ENCODE measurements around the gene ZFP30. TPM values are rescaled to one million over a fixed set of nuclear protein-coding genes. Genes with fewer than 3 reads are reported as not detected.

The ZFP30 gene
- polyA plus RNA-seq, 1 of the 3 experiments (the other 2 are of a cell fraction) = 2.3 TPM

DNA sequence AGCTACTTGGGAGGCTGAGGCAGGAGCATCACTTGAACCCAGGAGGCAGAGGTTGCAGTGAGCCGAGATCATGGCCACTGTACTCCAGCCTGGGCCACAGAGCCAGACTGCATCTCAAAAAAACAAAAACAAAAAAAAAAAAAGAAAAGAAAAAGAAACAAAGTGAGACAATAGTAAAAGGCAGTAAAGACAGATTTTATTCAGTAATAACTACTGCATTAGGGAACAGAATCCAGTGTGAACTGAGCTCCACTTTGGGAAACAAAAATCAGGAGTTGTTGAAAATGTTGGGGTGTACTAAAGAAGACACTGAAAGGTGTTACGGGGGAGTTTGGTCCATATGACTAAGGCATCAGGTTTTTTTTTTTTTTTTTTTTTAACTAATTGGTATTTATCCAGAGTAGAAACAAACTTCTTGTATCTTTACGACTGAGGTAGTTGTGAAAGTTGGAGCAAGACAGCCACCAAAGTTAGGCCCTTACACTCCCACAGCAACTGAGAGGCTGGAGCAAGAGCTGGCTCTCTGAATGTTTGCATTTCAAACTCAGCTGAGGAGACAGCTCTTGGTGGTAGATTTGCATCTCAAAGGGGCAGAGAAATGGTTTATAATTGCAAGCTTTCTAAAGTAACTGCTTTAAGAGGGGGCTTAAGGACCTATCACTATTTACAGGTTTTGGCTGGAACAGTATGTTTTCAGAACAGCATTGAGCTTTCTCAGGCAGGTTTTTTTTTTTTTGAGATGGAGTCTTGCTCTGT lies 40.1 kb upstream of the ZFP30 start:
- no peak for TF ChIP-seq ELF1 (IDR thresholded peaks at IDR 0.05)
- TF ChIP-seq ZBTB33 (IDR thresholded peaks at IDR 0.05; ENCODE audit: borderline replicate concordance, low read depth) = no peak
- no peak for TF ChIP-seq NFIC (IDR thresholded peaks at IDR 0.05; ENCODE audit: borderline replicate concordance)
- TF ChIP-seq IRF3 (IDR thresholded peaks at IDR 0.05; ENCODE audit: low read depth, low read length) = no peak
- TF ChIP-seq TEAD4 (IDR thresholded peaks at IDR 0.05; ENCODE audit: borderline replicate concordance, insufficient read depth) = no peak
- TF ChIP-seq, protein P1, sequence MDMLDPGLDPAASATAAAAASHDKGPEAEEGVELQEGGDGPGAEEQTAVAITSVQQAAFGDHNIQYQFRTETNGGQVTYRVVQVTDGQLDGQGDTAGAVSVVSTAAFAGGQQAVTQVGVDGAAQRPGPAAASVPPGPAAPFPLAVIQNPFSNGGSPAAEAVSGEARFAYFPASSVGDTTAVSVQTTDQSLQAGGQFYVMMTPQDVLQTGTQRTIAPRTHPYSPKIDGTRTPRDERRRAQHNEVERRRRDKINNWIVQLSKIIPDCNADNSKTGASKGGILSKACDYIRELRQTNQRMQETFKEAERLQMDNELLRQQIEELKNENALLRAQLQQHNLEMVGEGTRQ (IDR thresholded peaks at IDR 0.05; ENCODE audit: borderline replicate concordance, low read depth, low read length) = no peak
- no peak for TF ChIP-seq RCOR1 (IDR thresholded peaks at IDR 0.05; ENCODE audit: low read length)
- no peak for TF ChIP-seq REST (IDR thresholded peaks at IDR 0.05; ENCODE audit: low read depth, low read length)
- no peak for TF ChIP-seq YY1 (IDR thresholded peaks at IDR 0.05; ENCODE audit: low read depth)
- TF ChIP-seq TAF1 (IDR thresholded peaks at IDR 0.05; ENCODE audit: borderline replicate concordance, low read depth, low read length) = no peak
- TF ChIP-seq, protein P2, sequence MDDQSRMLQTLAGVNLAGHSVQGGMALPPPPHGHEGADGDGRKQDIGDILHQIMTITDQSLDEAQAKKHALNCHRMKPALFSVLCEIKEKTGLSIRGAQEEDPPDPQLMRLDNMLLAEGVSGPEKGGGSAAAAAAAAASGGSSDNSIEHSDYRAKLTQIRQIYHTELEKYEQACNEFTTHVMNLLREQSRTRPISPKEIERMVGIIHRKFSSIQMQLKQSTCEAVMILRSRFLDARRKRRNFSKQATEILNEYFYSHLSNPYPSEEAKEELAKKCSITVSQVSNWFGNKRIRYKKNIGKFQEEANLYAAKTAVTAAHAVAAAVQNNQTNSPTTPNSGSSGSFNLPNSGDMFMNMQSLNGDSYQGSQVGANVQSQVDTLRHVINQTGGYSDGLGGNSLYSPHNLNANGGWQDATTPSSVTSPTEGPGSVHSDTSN (IDR thresholded peaks at IDR 0.05) = no peak
- TF ChIP-seq GATA2 (CRISPR knock-in tag; IDR thresholded peaks at IDR 0.05) = no peak
- no peak for TF ChIP-seq RFX5 (IDR thresholded peaks at IDR 0.05; ENCODE audit: low read length)
- TF ChIP-seq, protein P3, sequence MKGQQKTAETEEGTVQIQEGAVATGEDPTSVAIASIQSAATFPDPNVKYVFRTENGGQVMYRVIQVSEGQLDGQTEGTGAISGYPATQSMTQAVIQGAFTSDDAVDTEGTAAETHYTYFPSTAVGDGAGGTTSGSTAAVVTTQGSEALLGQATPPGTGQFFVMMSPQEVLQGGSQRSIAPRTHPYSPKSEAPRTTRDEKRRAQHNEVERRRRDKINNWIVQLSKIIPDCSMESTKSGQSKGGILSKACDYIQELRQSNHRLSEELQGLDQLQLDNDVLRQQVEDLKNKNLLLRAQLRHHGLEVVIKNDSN (IDR thresholded peaks at IDR 0.05; ENCODE audit: borderline replicate concordance, low read depth) = no peak
- no peak for TF ChIP-seq FOXJ3 (CRISPR knock-in tag; IDR thresholded peaks at IDR 0.05)
- no peak for TF ChIP-seq MXI1 (IDR thresholded peaks at IDR 0.05; ENCODE audit: low read depth, low read length)
- no peak for TF ChIP-seq MEF2A (IDR thresholded peaks at IDR 0.05; ENCODE audit: borderline replicate concordance, low read depth)
- TF ChIP-seq EP300 (IDR thresholded peaks at IDR 0.05; ENCODE audit: borderline replicate concordance in 1 of 2, low read depth in 1 of 2, low read length in 1 of 2) = no peak
- no peak for TF ChIP-seq SMC3 (IDR thresholded peaks at IDR 0.05; ENCODE audit: low read depth, low read length)
- no peak for TF ChIP-seq EZH2phosphoT487 (IDR thresholded peaks at IDR 0.05; ENCODE audit: borderline replicate concordance, low read depth)
- CTCF ChIA-PET = no interaction called here

More for the DNA sequence above, 40.1 kb upstream of the ZFP30 start:
- no peaks in the 10 kb centered on the region for H3K4me1 ChIP-seq (ENCODE audit: control insufficient read depth in 1 of 2, insufficient read depth in 2 of 2, low read depth in 1 of 2, low read length in 1 of 2)
- no peaks in the 10 kb centered on the region for H3K27me3 ChIP-seq (ENCODE audit: insufficient read depth)
- no peak overlapping the region for H3K4me2 ChIP-seq
- DNase-seq = no peak
- H2AFZ ChIP-seq (ENCODE audit: low read depth) = no peak overlapping the region
- 72% methylated on average over 3 of the region's 3 CpGs for WGBS (ENCODE audit: low lambda C conversion rate)
- peaks cover 6% of the 10 kb centered on the region; the same call in 1 of the 2 replicates for H3K9me3 ChIP-seq
- POLR2A ChIA-PET = interaction anchor here (0.6 to 0.7 kb wide), 2 partner anchors 22 to 41 kb away, joined by 3 read pairs; no protein-coding TSS in a partner anchor
- H3K36me3 ChIP-seq (replicated peaks in 1 of 2; ENCODE audit: control insufficient read depth in 1 of 2, insufficient read depth in 2 of 2, low read length in 1 of 2) = peaks cover 24 to 25% of the 10 kb centered on the region in 2 experiments
- H3K9me2 ChIP-seq = no peaks in the 10 kb centered on the region
- no peaks in the 10 kb centered on the region for H3K79me2 ChIP-seq (ENCODE audit: insufficient read depth)
- H4K20me1 ChIP-seq (ENCODE audit: insufficient read depth) = no peaks in the 10 kb centered on the region
- no peak overlapping the region for H3K27ac ChIP-seq (ENCODE audit: low read depth in 2 of 2, low read length in 1 of 2)
- H3K9ac ChIP-seq = no peak overlapping the region
- no peak overlapping the region for H3K4me3 ChIP-seq (ENCODE audit: low read depth in 2 of 2, low read length in 1 of 2)
- H3F3A ChIP-seq (replicated peaks; ENCODE audit: insufficient read depth) = no peaks in the 10 kb centered on the region

All from SK-N-SH (cell line).